NCI-H524 (cell line): ENCODE data around the gene PITPNM3.

ENCODE experiments used
- DNase-seq, 2 experiments: peaks; one replicate each; lab custom pipeline; 2025; lab: John Stamatoyannopoulos, UW

Gene PITPNM3

GRCh38 chr17:6443692-6444570, 112.4 kb downstream of the PITPNM3 start, which contains the start of gene PIMREG:
TSS of gene PIMREG (plus strand) at chr17:6444455. CDS start at chr17:6445111, 656 bp downstream.
- DNase-seq: peak; percentile 89 to 92

GRCh38 chr17:6442775-6443174, 113.6 kb downstream of the PITPNM3 start:
- DNase-seq: no peak

GRCh38 chr17:6439951-6440350, 116.4 kb downstream of the PITPNM3 start:
- DNase-seq: no peak

- DNase-seq: no peak
Observed at GRCh38 chr17:6437956-6438355, 118.4 kb downstream of the PITPNM3 start.

GRCh38 chr17:6437466-6437865, 118.9 kb downstream of the PITPNM3 start:
- DNase-seq: no peak

GRCh38 chr17:6435968-6436367, 120.4 kb downstream of the PITPNM3 start:
- peak; percentile 48 to 73 for DNase-seq

- peak in 1 of 2 experiments; percentile 8 for DNase-seq
Observed at GRCh38 chr17:6435051-6435450, 121.3 kb downstream of the PITPNM3 start, which contains the start of gene AIPL1. TSS of gene AIPL1 (minus strand) at chr17:6435121. CDS start at chr17:6435104, 17 bp downstream.

- DNase-seq: no peak
Observed at GRCh38 chr17:6430769-6431168, 125.6 kb downstream of the PITPNM3 start.

GRCh38 chr17:6429266-6429665, 127.1 kb downstream of the PITPNM3 start:
- DNase-seq: peak in 1 of 2 experiments; percentile 62

GRCh38 chr17:6428207-6428965, 128.0 kb downstream of the PITPNM3 start:
- no peak for DNase-seq

- no peak for DNase-seq
Observed at GRCh38 chr17:6427279-6427781, 129.0 kb downstream of the PITPNM3 start.

- DNase-seq: no peak
Observed at GRCh38 chr17:6426356-6427101, 129.8 kb downstream of the PITPNM3 start.

- no peak for DNase-seq
Observed at GRCh38 chr17:6425407-6425806, 130.9 kb downstream of the PITPNM3 start.

GRCh38 chr17:6423931-6424330, 132.4 kb downstream of the PITPNM3 start:
- no peak for DNase-seq

GRCh38 chr17:6422654-6423241, 133.6 kb downstream of the PITPNM3 start:
- DNase-seq: no peak

GRCh38 chr17:6421700-6422604, 134.4 kb downstream of the PITPNM3 start:
- peak; percentile 26 to 61 for DNase-seq

GRCh38 chr17:6420173-6420641, 136.1 kb downstream of the PITPNM3 start:
- peak in 1 of 2 experiments; percentile 21 for DNase-seq

- no peak for DNase-seq
Observed at GRCh38 chr17:6415616-6416015, 140.7 kb downstream of the PITPNM3 start.

- DNase-seq: peak; percentile 11 to 57
Observed at GRCh38 chr17:6413065-6413464, 143.3 kb downstream of the PITPNM3 start.

- no peak for DNase-seq
Observed at GRCh38 chr17:6408735-6409134, 147.6 kb downstream of the PITPNM3 start.
